Heart left ventricle (tissue), 16 donors: ENCODE results near the gene LSS. TPM values are rescaled to one million over a fixed set of nuclear protein-coding genes. Genes with fewer than 3 reads are reported as not detected.

Experiments
- ATAC-seq, 4 donors: fragments of 200-7000 bp; cut with Tn5 transposase; one replicate each; pipeline ENCODE4 v1.9.1; 2020 to 2022; ENCODE audit warnings: moderate library complexity in 4 of 4, mild to moderate bottlenecking in 3 of 4, moderate number of reproducible peaks in 1 of 4
- DNase-seq, 5 donors: peaks; one replicate each; pipeline ENCODE4 v3.0.0-alpha.2; 2020
- H3K27ac ChIP-seq, 12 donors: fragments of 200-600 bp; sonication (generic) in 4 of 12; one replicate each; pipeline versions ENCODE4 v1.5.0 to v1.8.0; 2016 to 2022; ENCODE audit warnings: mild to moderate bottlenecking in 2 of 12
- H3K27me3 ChIP-seq, 9 donors: fragments of 200-600 bp; sonication (generic) in 2 of 9; one replicate each; pipeline versions ENCODE4 v1.5.1 to v1.8.0; 2016 to 2022; ENCODE audit warnings: mild to moderate bottlenecking in 3 of 9
- H3K36me3 ChIP-seq, 9 donors: fragments of 200-600 bp; sonication (generic) in 2 of 9; one replicate each; pipeline versions ENCODE4 v1.5.0 to v1.8.0; 2018 to 2022; ENCODE audit warnings: mild to moderate bottlenecking in 2 of 9
- H3K4me1 ChIP-seq, 12 donors: fragments of 200-600 bp; sonication (generic) in 4 of 12; one replicate each; pipeline versions ENCODE4 v1.5.0 to v1.8.0; 2016 to 2022; ENCODE audit warnings: mild to moderate bottlenecking in 3 of 12
- H3K4me3 ChIP-seq, 12 donors: fragments of 200-600 bp; sonication (generic) in 4 of 12; one replicate each; pipeline versions ENCODE4 v1.5.0 to v1.8.0; 2017 to 2022; ENCODE audit warnings: mild to moderate bottlenecking in 9 of 12, moderate library complexity in 4 of 12
- H3K9me3 ChIP-seq, 12 donors: fragments of 200-600 bp; sonication (generic) in 4 of 12; one replicate each; pipeline versions ENCODE4 v1.5.0 to v1.8.0; 2016 to 2022; ENCODE audit warnings: mild to moderate bottlenecking in 1 of 12
- POLR2A ChIP-seq, 2 donors: fragments of 450-650 bp; IDR thresholded peaks; one replicate each; pipeline ENCODE4 v1.6.1; 2017; ENCODE audit warnings: antibody characterized with exemption in 2 of 2, mild to moderate bottlenecking in 2 of 2, moderate library complexity in 2 of 2
- WGBS, 4 donors: extraction: QIAGEN DNeasy Blood & Tissue Kit in 2 of 4; methylation state at CpG; one replicate each; pipeline versions ENCODE4 v1.1.5 to v1.1.7; 2013 to 2018; 5-methylcytosine and 5-hydroxymethylcytosine counted together
- intact Hi-C, 10 donors: fragments of 100-400 bp; cut with DNase I; formaldehyde crosslinking; loops; one replicate each; pipeline versions ENCODE4 v1.11.1 to v1.14.2; 2022
- polyA plus RNA-seq, 2 donors: library from polyadenylated mRNA; stranded (reverse); fragments of 200-250 nt; gene quantifications; one replicate each; pipeline ENCODE4 v1.2.3, GENCODE V29; 2013
- total RNA-seq, 9 donors: library from RNA; depleted of rRNA in 2 of 9; stranded (reverse); fragments of >200 nt in 2 of 9; fragmentation: NEBNext Ultra II Directional in 3 of 9; extraction: Animal tissue kit (Norgen Biotek cat#: 25700) in 3 of 9; gene quantifications; one replicate each; pipeline versions ENCODE4 v1.1.0 to v1.2.4, GENCODE V29; 2016 to 2023
- TF ChIP-seq, protein P1 (sequence below), 12 donors: fragments of 200-600 bp; sonication (generic) in 4 of 12; IDR thresholded peaks; one replicate each; pipeline versions ENCODE4 v1.5.0 to v1.8.0; 2018 to 2022; ENCODE audit warnings: antibody characterized with exemption in 12 of 12, mild to moderate bottlenecking in 5 of 12
- donor health status: ischemic (EF 13 %, LVEDD 7.1; RV severe dilation, severe dysfunction).
- donor health status: healthy with polysubstance abuse.
- donor health status: DM: no; HTN: yes; CAD: no.
- donor health status: DM: no; HTN: no; CAD: no.
- donor health status: ischemic (EF 25% LVEDD 6.9; RV normal size, moderate dysfunction).
- donor health status: ischemic (EF 25% LVEDD 5.7; RV mildly dilated, moderate dysfunction).
- donor health status: healthy.
- donor health status: DM: yes; HTN: yes; CAD: no.
- donor health status: ischemic (EF 35%, LVEDD 5.7; RV mildly dilated, moderate dysfunction).
- donor health status: nonischemic (EF 11% LVEDD 7.7; RV severe dilation, severe dysfunction).
- donor health status: DM: yes; HTN: yes; CAD: no.
- donor health status: PGD.
- donor health status: ischemic (EF 29% LVEDD 5.4; RV normal size, mild dysfunction).
- donor health status: nonischemic (EF 23%, LVEDD 6.1; RV moderate dilation, normal function).

Gene LSS
- total and polyA plus RNA-seq, 11 donors: 25.1 to 65.5 (median 40.7) TPM

DNA sequence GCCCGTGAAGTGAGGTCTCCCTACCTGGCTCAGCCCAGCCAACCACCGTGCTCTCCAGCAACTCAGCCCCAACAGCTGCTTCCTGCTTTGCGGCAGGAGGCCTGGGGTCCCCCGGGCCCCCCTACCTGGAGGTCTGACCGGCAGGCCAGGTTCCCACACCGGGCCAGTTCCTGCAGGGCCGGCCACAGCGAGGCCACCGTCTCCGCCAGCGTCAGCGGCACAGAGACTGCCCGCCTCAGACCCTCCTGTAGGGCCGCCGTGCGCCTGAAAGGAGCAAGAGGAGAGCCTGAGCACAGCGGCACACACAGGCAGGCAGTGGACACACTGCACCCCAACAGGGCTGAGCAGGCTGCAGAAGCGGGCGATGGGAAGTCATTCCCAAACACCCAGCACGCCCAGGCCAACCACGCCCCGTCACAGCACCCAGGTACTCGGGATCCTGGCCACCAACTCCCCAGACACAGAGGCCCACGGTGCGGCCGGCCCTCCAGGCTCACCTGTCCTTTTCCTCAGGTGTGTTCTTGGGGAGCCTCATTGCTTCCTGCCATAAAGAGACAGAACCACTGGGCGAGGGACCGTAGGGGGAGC, 90.1 kb downstream of the LSS start:
- DNase-seq (peak in 1 of 5 donors; percentile 48), ATAC-seq (no peak)
- no peak overlapping the region for H3K4me3 ChIP-seq
- H3K27ac ChIP-seq: no peak overlapping the region
- no peaks in the 10 kb centered on the region for H3K9me3 ChIP-seq
- no peak for TF ChIP-seq POLR2A (IDR thresholded peaks at IDR 0.05)
- TF ChIP-seq, protein P1, sequence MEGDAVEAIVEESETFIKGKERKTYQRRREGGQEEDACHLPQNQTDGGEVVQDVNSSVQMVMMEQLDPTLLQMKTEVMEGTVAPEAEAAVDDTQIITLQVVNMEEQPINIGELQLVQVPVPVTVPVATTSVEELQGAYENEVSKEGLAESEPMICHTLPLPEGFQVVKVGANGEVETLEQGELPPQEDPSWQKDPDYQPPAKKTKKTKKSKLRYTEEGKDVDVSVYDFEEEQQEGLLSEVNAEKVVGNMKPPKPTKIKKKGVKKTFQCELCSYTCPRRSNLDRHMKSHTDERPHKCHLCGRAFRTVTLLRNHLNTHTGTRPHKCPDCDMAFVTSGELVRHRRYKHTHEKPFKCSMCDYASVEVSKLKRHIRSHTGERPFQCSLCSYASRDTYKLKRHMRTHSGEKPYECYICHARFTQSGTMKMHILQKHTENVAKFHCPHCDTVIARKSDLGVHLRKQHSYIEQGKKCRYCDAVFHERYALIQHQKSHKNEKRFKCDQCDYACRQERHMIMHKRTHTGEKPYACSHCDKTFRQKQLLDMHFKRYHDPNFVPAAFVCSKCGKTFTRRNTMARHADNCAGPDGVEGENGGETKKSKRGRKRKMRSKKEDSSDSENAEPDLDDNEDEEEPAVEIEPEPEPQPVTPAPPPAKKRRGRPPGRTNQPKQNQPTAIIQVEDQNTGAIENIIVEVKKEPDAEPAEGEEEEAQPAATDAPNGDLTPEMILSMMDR (IDR thresholded peaks at IDR 0.05): no peak
- intact Hi-C loops: no loop called here
- WGBS, 4 donors: 89 to 92% (median 91%) methylated on average over 10 to 28 of the region's 28 CpGs
- H3K27me3 ChIP-seq: no peaks in the 10 kb centered on the region
- H3K4me1 ChIP-seq: peaks cover 0 to 7% (median under 1%) of the 10 kb centered on the region in 12 donors
- H3K36me3 ChIP-seq: no peaks in the 10 kb centered on the region

Other genes starting within 250 kb of the LSS start
- gene COL6A1, start 247.0 kb downstream of the LSS start, total RNA-seq: 100 to 1,000 TPM in 8 of 9 donors, 10 to 100 TPM in 1; 92.4 to 385 (median 143) TPM
- 100 to 1,000 TPM; 149 to 157 TPM for gene COL6A1, start 247.0 kb downstream of the LSS start, polyA plus RNA-seq
- gene COL6A2, start 130.7 kb downstream of the LSS start, total RNA-seq: 100 to 1,000 TPM; 118 to 484 (median 158) TPM
- 100 to 1,000 TPM; 143 to 221 TPM for gene COL6A2, start 130.7 kb downstream of the LSS start, polyA plus RNA-seq
- 1 to 10 TPM in 5 of 9 donors, under 1 TPM in 3, not detected in 1; 0.31 to 3.1 (median 1.2) TPM for gene FTCD, start 73.2 kb downstream of the LSS start, total RNA-seq
- gene FTCD, start 73.2 kb downstream of the LSS start, polyA plus RNA-seq: 1 to 10 TPM in 1 of 2 donors, under 1 TPM in 1; 0.17 to 1.8 TPM
- 10 to 100 TPM in 4 of 9 donors, 1 to 10 TPM in 5; 4.9 to 16.8 (median 8.4) TPM for gene SPATC1L, start 44.3 kb downstream of the LSS start, total RNA-seq
- 10 to 100 TPM; 11.0 to 12.9 TPM for gene SPATC1L, start 44.3 kb downstream of the LSS start, polyA plus RNA-seq
- 10 to 100 TPM; 47.3 to 69.8 (median 56.8) TPM for gene MCM3AP, start 56.8 kb upstream of the LSS start, total RNA-seq
- 10 to 100 TPM; 24.5 to 50.9 TPM for gene MCM3AP, start 56.8 kb upstream of the LSS start, polyA plus RNA-seq
- gene YBEY, start 57.6 kb upstream of the LSS start, total RNA-seq: 10 to 100 TPM; 11.4 to 28.1 (median 16.0) TPM
- 10 to 100 TPM; 14.7 to 16.5 TPM for gene YBEY, start 57.6 kb upstream of the LSS start, polyA plus RNA-seq
- gene C21orf58, start 95.1 kb upstream of the LSS start, total RNA-seq: 1 to 10 TPM in 6 of 9 donors, under 1 TPM in 3; 0.72 to 4.0 (median 1.3) TPM
- gene C21orf58, start 95.1 kb upstream of the LSS start, polyA plus RNA-seq: 1 to 10 TPM in 1 of 2 donors, under 1 TPM in 1; 0.64 to 1.8 TPM
- gene PCNT, start 95.4 kb upstream of the LSS start, total RNA-seq: 10 to 100 TPM; 23.0 to 73.0 (median 36.7) TPM
- gene PCNT, start 95.4 kb upstream of the LSS start, polyA plus RNA-seq: 10 to 100 TPM; 17.0 to 40.7 TPM
- gene DIP2A, start 230.1 kb upstream of the LSS start, total RNA-seq: 10 to 100 TPM; 17.1 to 31.9 (median 22.6) TPM
- gene DIP2A, start 230.1 kb upstream of the LSS start, polyA plus RNA-seq: 10 to 100 TPM; 13.4 to 26.3 TPM